ENCODE results near the gene FTSJ3. TPM values are rescaled to one million over a fixed set of nuclear protein-coding genes. Genes with fewer than 3 reads are reported as not detected.
A peak's percentile ranks its signal among the peaks of the same experiment; 100 is the strongest.

Gene FTSJ3
- total RNA-seq, 1 experiment from 2014 or later = 36.9 TPM

DNA sequence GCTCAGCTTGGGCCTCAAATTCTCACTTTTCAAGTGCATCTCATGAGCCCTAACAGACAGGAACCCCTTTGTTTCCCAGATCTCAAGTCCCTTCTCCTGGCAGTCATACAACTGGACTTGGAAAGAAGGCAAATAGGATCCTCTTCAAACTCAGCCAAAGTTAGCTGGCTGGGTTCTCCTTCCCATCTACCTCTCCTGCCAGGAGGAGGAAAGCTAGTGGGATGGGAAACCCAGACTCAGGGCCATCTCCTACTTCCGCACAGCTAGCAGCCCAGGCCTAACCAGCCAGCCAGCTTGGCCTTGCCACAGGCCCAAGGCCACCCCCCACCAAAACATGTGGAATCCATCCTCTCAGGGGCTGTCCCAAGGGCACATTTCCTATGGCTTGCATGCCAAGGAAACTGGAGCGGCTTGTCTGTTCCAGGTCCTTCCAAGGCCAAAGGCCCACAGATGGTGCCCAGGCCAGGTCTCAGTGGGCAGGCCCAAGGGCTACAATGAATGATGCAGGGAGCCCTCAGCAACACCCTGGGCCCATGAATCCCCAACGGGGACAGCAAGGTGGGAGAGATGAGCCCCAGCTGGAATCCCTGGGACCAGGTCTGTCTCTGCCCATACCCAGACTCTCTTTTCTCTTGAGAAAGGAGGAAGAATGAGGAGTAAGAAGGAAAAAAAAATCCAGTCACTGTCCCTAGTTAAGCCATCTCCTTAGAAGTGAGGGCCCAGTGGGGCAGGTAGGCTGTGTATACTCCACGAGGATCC, 13.3 kb upstream of the FTSJ3 start:
- H3K36me3 ChIP-seq (ENCODE audit: low read depth) = no peaks in the 10 kb centered on the region
- H4K20me1 ChIP-seq (ENCODE audit: insufficient read depth) = peaks cover 8% of the 10 kb centered on the region
- intact Hi-C loops (cut with micrococcal nuclease; ENCODE audit: unreplicated experiment) = loop anchor here (5.0 to 10.0 kb wide), 2 partner anchors 218 to 416 kb away; partner anchors contain the start of gene MAP3K3
- H2AFZ ChIP-seq = no peak overlapping the region
- peaks cover 19% of the 10 kb centered on the region for H3F3A ChIP-seq (ENCODE audit: insufficient read depth, low read depth)
- peak overlapping the region; percentile 86 for H3K4me3 ChIP-seq
- H3K9me2 ChIP-seq (ENCODE audit: insufficient read depth) = no peaks in the 10 kb centered on the region
- H3K27ac ChIP-seq = peak overlapping the region; percentile 43; the same call in 1 of the 2 replicates
- TSS peak; percentile 35 for BruUV-seq (replicated peaks)
- H3K27me3 ChIP-seq (ENCODE audit: insufficient read depth, low read depth) = no peaks in the 10 kb centered on the region
- H3K9me3 ChIP-seq (ENCODE audit: insufficient read depth, low read depth) = no peaks in the 10 kb centered on the region
- CTCF ChIA-PET = no interaction called here
- POLR2A ChIA-PET (ENCODE audit: unreplicated experiment) = interaction anchor here (0.6 kb wide), 1 partner anchor 66 kb away, joined by 3 read pairs; no protein-coding TSS in a partner anchor
- TF ChIP-seq EZH2 (IDR thresholded peaks at IDR 0.05; ENCODE audit: low read depth) = no peak
- DNase-seq = no peak
- peak overlapping the region; percentile 88 for H3K4me2 ChIP-seq
- H3K79me2 ChIP-seq (ENCODE audit: low read depth) = peaks cover 57% of the 10 kb centered on the region
- peaks cover 45% of the 10 kb centered on the region for H3K4me1 ChIP-seq (replicated peaks; ENCODE audit: insufficient read depth)

DNA sequence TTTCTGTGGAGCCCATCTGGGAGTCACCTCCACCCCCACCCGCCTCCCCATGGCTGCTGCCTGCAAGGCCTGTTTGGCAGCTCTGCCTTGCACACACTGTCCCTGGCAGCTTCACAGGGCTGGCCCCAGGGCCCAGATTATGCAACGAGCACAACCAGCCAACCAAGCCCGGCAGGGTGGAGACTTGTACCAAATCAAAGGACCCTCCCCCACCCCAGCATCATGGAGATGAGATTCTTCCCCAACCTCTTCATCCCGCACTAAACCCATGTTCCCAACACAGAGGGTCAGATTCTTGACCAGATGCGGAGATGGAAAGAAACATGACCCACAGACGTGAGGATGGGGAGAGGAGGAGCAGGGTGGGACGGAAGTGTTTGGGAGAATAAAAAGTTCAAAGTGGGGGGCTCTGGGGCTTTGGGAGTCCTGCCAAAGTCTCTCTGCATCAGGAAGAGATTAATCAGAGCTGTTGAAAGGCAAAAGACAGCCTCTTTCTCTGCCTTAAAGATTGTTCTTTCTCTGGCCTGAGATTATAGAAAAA, 11.2 kb upstream of the FTSJ3 start:
- BruUV-seq (replicated peaks) = TSS peak; percentile 2
- Histone ChIP-seq H3F3A (ENCODE audit: insufficient read depth, low read depth) (peaks cover 22% of the 10 kb centered on the region), H3K36me3 (ENCODE audit: low read depth) (0 out of 2 replicates have a peak, but pooled peaks cover 6% of the 10 kb centered on the region), H3K79me2 (ENCODE audit: low read depth) (peaks cover 61% of the 10 kb centered on the region), H3K27ac (peak overlapping the region; percentile 43; the same call in 1 of the 2 replicates), H3K27me3 (ENCODE audit: insufficient read depth, low read depth) (no peaks in the 10 kb centered on the region), H3K4me3 (peak overlapping the region; percentile 35; the same call in 1 of the 2 replicates), H4K20me1 (ENCODE audit: insufficient read depth) (peaks cover 9% of the 10 kb centered on the region), H3K9me2 (ENCODE audit: insufficient read depth) (no peaks in the 10 kb centered on the region), H3K4me2 (peak overlapping the region; percentile 88), H3K4me1 (replicated peaks; ENCODE audit: insufficient read depth) (peaks cover 42% of the 10 kb centered on the region), H2AFZ (no peak overlapping the region), H3K9me3 (ENCODE audit: insufficient read depth, low read depth) (no peaks in the 10 kb centered on the region)
- TF ChIP-seq, protein P1, sequence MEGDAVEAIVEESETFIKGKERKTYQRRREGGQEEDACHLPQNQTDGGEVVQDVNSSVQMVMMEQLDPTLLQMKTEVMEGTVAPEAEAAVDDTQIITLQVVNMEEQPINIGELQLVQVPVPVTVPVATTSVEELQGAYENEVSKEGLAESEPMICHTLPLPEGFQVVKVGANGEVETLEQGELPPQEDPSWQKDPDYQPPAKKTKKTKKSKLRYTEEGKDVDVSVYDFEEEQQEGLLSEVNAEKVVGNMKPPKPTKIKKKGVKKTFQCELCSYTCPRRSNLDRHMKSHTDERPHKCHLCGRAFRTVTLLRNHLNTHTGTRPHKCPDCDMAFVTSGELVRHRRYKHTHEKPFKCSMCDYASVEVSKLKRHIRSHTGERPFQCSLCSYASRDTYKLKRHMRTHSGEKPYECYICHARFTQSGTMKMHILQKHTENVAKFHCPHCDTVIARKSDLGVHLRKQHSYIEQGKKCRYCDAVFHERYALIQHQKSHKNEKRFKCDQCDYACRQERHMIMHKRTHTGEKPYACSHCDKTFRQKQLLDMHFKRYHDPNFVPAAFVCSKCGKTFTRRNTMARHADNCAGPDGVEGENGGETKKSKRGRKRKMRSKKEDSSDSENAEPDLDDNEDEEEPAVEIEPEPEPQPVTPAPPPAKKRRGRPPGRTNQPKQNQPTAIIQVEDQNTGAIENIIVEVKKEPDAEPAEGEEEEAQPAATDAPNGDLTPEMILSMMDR (conservative IDR thresholded peaks at IDR 0.05) = no peak
- TF ChIP-seq EZH2 (IDR thresholded peaks at IDR 0.05; ENCODE audit: low read depth) = no peak
- CTCF ChIA-PET = interaction anchor here (0.6 to 1.1 kb wide), 3 partner anchors 11 to 1773 kb away, joined by 3 to 4 read pairs (median 3); no protein-coding TSS in a partner anchor
- peak; percentile 83 to 84 for DNase-seq
- POLR2A ChIA-PET (ENCODE audit: unreplicated experiment) = interaction anchor here (0.6 kb wide), 1 partner anchor 10 kb away, joined by 6 read pairs; no protein-coding TSS in a partner anchor
- intact Hi-C loops (cut with micrococcal nuclease; ENCODE audit: unreplicated experiment) = loop anchor here (1.0 kb wide), 1 partner anchor 11 kb away; the partner anchor contains the start of genes FTSJ3 and PSMC5

DNA sequence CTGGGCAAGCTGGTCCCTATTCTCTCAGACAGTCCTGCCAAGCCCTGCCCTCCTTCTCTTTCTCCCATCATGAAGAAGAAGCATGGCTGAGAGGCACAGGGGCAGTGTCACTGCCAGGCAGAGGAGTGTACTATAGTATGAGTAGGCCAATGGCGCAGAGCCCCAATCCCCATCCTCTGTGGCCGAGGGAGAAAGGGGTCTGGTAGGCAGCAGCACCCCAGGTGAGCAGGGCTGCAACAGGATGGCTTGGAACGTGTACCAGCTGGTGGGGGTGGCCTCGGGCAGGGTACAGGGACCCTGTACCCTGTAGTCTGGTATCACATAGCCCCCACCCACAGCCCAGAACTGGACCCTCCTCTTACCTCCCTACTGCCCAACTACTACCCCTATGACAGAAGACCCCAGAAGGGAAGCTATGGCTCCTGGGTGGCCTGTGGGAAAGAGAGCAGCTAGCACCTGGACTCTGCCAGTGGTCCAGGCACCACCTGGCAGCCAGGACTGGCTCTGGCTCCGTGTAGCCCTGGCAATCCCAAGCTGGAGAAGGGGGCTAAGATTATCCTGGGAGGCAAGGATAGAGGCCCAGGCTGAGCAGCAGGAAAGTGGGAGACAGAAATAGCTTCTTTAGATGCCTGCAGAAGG, 10.6 kb upstream of the FTSJ3 start:
- no peaks in the 10 kb centered on the region for H3K27me3 ChIP-seq (ENCODE audit: insufficient read depth, low read depth)
- H3K4me3 ChIP-seq = no peak overlapping the region
- no peak overlapping the region for H2AFZ ChIP-seq
- H3K4me1 ChIP-seq (replicated peaks; ENCODE audit: insufficient read depth) = peaks cover 39% of the 10 kb centered on the region
- no TSS peak for BruUV-seq (replicated peaks)
- H3K4me2 ChIP-seq = peak overlapping the region; percentile 88
- DNase-seq = no peak
- H3K36me3 ChIP-seq (ENCODE audit: low read depth) = 0 out of 2 replicates have a peak, but pooled peaks cover 6% of the 10 kb centered on the region
- H3K27ac ChIP-seq = no peak overlapping the region
- intact Hi-C loops (cut with micrococcal nuclease; ENCODE audit: unreplicated experiment) = no loop called here
- H3F3A ChIP-seq (ENCODE audit: insufficient read depth, low read depth) = peaks cover 28% of the 10 kb centered on the region
- ChIA-PET CTCF (interaction anchor here (1.0 to 1.1 kb wide), 2 partner anchors 10 to 36 kb away, joined by 3 read pairs; no protein-coding TSS in a partner anchor), POLR2A (ENCODE audit: unreplicated experiment) (interaction anchor here (0.6 kb wide), 1 partner anchor 287 kb away, joined by 7 read pairs; no protein-coding TSS in a partner anchor)
- no peaks in the 10 kb centered on the region for H3K9me2 ChIP-seq (ENCODE audit: insufficient read depth)
- peaks cover 61% of the 10 kb centered on the region for H3K79me2 ChIP-seq (ENCODE audit: low read depth)
- H4K20me1 ChIP-seq (ENCODE audit: insufficient read depth) = peaks cover 12% of the 10 kb centered on the region
- H3K9me3 ChIP-seq (ENCODE audit: insufficient read depth, low read depth) = no peaks in the 10 kb centered on the region
- no peak for TF ChIP-seq EZH2 (IDR thresholded peaks at IDR 0.05; ENCODE audit: low read depth)
- TF ChIP-seq, protein P1 (conservative IDR thresholded peaks at IDR 0.05) = no peak

Measured in PC-9 (cell line).